ENCODE data around the gene UBE2Q2. TPM values are rescaled to one million over a fixed set of nuclear protein-coding genes. Genes with fewer than 3 reads are reported as not detected.
"Not testable (repeated sequence)": the region's sequence is repeated elsewhere in the genome, so short reads cannot be mapped to it uniquely, and the experiment has no call there.

UBE2Q2 gene
- total RNA-seq, 1 experiment from 2014 or later: 36.6 TPM

GRCh38 chr15:75864213-75865059 lies 21.2 kb downstream of the UBE2Q2 start:
- no peak for DNase-seq (ENCODE audit: low spot score)

- not testable (repeated sequence) for DNase-seq (ENCODE audit: low spot score)
Observed at GRCh38 chr15:75866045-75866444, 22.8 kb downstream of the UBE2Q2 start.

GRCh38 chr15:75866916-75867315 lies 23.7 kb downstream of the UBE2Q2 start:
- DNase-seq (ENCODE audit: low spot score): no peak

- DNase-seq (ENCODE audit: low spot score): no peak
Observed at GRCh38 chr15:75867449-75867848, 24.2 kb downstream of the UBE2Q2 start.

GRCh38 chr15:75868019-75868418 lies 24.8 kb downstream of the UBE2Q2 start:
- DNase-seq (ENCODE audit: low spot score): no peak

GRCh38 chr15:75869446-75869845 lies 26.2 kb downstream of the UBE2Q2 start:
- no peak for DNase-seq (ENCODE audit: low spot score)

- not testable (repeated sequence) for DNase-seq (ENCODE audit: low spot score)
Observed at GRCh38 chr15:75871589-75871988, 28.3 kb downstream of the UBE2Q2 start.

GRCh38 chr15:75872403-75872990 lies 29.2 kb downstream of the UBE2Q2 start:
- DNase-seq (ENCODE audit: low spot score): no peak

GRCh38 chr15:75884041-75884440 lies 40.8 kb downstream of the UBE2Q2 start:
- DNase-seq (ENCODE audit: low spot score): peak; percentile 11

GRCh38 chr15:75887178-75887577 lies 43.9 kb downstream of the UBE2Q2 start:
- no peak for DNase-seq (ENCODE audit: low spot score)

- DNase-seq (ENCODE audit: low spot score): peak; percentile 69
Observed at GRCh38 chr15:75891895-75892294, 48.6 kb downstream of the UBE2Q2 start.

GRCh38 chr15:75895731-75896130 lies 52.5 kb downstream of the UBE2Q2 start:
- DNase-seq (ENCODE audit: low spot score): no peak

GRCh38 chr15:75900577-75900976 lies 57.3 kb downstream of the UBE2Q2 start:
- no peak for DNase-seq (ENCODE audit: low spot score)

GRCh38 chr15:75902129-75902557 lies 58.9 kb downstream of the UBE2Q2 start:
- DNase-seq (ENCODE audit: low spot score): peak; percentile 9

GRCh38 chr15:75903331-75904239 lies 60.3 kb downstream of the UBE2Q2 start, which contains the start of gene FBXO22:
Gene FBXO22 (plus strand): TSS chr15:75903878. CDS start chr15:75903964, 86 bp downstream.
- peak; percentile 71 for DNase-seq (ENCODE audit: low spot score)

GRCh38 chr15:75905231-75905630 lies 62.0 kb downstream of the UBE2Q2 start:
- no peak for DNase-seq (ENCODE audit: low spot score)

- not testable (repeated sequence) for DNase-seq (ENCODE audit: low spot score)
Observed at GRCh38 chr15:75910355-75910754, 67.1 kb downstream of the UBE2Q2 start.

- DNase-seq (ENCODE audit: low spot score): no peak
Observed at GRCh38 chr15:75916978-75917377, 73.7 kb downstream of the UBE2Q2 start.

GRCh38 chr15:75918135-75918534 lies 74.9 kb downstream of the UBE2Q2 start:
- DNase-seq (ENCODE audit: low spot score): no peak

GRCh38 chr15:75920079-75920478 lies 76.8 kb downstream of the UBE2Q2 start:
- no peak for DNase-seq (ENCODE audit: low spot score)

GRCh38 chr15:75921732-75922703 lies 78.8 kb downstream of the UBE2Q2 start:
- DNase-seq (ENCODE audit: low spot score): peak; percentile 46
